ENCODE data around the gene MCF2L.

- TF ChIP-seq CTCF (IDR thresholded peaks at IDR 0.05; ENCODE audit: insufficient read depth, low read length, poor library complexity, severe bottlenecking) (no peak), EZH2phosphoT487 (conservative IDR thresholded peaks at IDR 0.05; ENCODE audit: low read length) (no peak)
Observed at GRCh38 chr13:113113846-113114271, 144.8 kb downstream of the MCF2L start.
